ENCODE data around the gene RB1.

DNA sequence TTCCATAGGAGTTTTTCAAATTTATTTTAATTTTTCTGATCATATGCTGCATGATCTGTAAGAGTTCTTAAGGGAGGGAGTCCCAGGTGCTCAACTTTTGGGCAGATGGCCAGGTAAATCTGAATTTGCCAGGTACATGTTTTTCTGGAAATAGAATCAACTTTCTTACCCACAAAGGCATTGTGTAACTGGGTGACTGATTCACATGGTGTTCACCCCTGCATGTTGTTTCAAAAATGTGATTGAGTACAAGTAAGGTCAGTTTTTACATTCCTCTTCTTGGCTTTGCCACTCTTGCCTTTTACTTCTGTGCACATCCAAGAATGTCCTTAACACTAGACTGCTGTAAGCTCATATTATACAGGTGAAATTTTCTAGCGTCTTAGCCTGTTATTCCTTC lies 30.4 kb downstream of the RB1 start:
- TF ChIP-seq EZH2 (IDR thresholded peaks at IDR 0.05) (no peak), POLR2AphosphoS5 (IDR thresholded peaks at IDR 0.05; ENCODE audit: borderline replicate concordance, low read depth, low read length) (no peak), FOXP2 (optimal IDR thresholded peaks at IDR 0.05; ENCODE audit: control extremely low read depth, extremely low read length, insufficient read depth) (no peak)

Data from SK-N-MC (cell line).